SU-DHL-6 (cell line): Measurements from ENCODE around the gene DNMBP.

Experiments
- EZH2phosphoT487 ChIP-seq: fragments of 200-600 bp; sonication (generic), shearing (Covaris generic); conservative IDR thresholded peaks from 2 replicates; pipeline ENCODE4 v1.6.1; 2018; ENCODE audit warnings: mild to moderate bottlenecking, antibody characterized with exemption, low read length, moderate library complexity, mixed read lengths
- TF ChIP-seq, protein P1 (sequence below): fragments of 200-600 bp; sonication (generic); IDR thresholded peaks from one replicate; pipeline ENCODE4 v1.5.1; 2017; ENCODE audit warnings: antibody characterized with exemption, mild to moderate bottlenecking, low read length, moderate library complexity; ENCODE audit not compliant: insufficient read depth, poor library complexity, severe bottlenecking

GRCh38 chr10:99849057-99849456, 160.7 kb downstream of the DNMBP start:
- no peak for TF ChIP-seq EZH2phosphoT487
- TF ChIP-seq, protein P1, sequence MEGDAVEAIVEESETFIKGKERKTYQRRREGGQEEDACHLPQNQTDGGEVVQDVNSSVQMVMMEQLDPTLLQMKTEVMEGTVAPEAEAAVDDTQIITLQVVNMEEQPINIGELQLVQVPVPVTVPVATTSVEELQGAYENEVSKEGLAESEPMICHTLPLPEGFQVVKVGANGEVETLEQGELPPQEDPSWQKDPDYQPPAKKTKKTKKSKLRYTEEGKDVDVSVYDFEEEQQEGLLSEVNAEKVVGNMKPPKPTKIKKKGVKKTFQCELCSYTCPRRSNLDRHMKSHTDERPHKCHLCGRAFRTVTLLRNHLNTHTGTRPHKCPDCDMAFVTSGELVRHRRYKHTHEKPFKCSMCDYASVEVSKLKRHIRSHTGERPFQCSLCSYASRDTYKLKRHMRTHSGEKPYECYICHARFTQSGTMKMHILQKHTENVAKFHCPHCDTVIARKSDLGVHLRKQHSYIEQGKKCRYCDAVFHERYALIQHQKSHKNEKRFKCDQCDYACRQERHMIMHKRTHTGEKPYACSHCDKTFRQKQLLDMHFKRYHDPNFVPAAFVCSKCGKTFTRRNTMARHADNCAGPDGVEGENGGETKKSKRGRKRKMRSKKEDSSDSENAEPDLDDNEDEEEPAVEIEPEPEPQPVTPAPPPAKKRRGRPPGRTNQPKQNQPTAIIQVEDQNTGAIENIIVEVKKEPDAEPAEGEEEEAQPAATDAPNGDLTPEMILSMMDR: no peak
